ENCODE data around the gene KCNQ4. TPM values are rescaled to one million over a fixed set of nuclear protein-coding genes. Genes with fewer than 3 reads are reported as not detected.

KCNQ4 gene
- total RNA-seq, 4 donors from 2014 or later, result 0.28 to 1.6 (median 0.83) TPM

DNA sequence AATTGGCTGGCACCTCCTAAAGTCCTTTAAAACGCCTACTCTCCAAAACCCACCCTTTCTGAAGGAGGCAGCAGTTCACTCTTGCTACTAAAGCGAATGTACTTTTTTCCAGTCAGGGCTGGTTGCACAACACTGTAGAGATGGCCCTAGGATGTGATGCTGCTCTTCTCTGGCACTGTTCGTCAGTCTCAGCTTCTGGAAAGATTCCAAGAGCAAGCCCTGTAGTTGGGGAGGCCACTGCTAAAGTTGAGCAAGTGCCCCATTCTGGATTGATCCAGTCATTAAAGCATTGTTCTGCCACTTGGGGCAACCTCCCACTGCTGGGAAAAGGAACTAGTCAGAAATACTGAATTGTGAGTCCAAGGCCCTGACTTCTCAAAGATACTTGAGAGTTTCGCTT lies 28.5 kb upstream of the KCNQ4 start:
- DNase-seq (ENCODE audit: low spot score) (no peak), ATAC-seq (ENCODE audit: low FRiP score) (peak; percentile 72)
- no peak for TF ChIP-seq CTCF (IDR thresholded peaks at IDR 0.05)

DNA sequence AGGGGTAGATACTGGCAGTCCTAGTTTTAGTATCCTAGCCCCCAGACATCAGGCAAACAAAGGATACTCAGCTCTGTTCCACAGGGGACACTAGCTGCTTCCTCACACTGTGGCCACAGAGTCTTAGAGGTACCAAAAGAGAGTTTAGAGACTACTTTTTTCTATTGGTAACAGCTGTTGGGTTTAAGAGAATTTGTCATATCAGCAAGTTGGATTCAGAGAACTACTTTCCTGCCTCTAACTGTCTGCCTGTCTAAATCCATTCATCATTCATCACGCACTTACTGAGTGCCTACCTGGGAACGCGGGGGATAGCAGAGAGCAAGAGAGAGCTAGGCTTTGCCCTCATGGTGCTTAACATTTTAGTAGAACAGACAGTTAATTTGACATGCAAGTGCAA lies 27.1 kb upstream of the KCNQ4 start:
- no peak for DNase-seq (ENCODE audit: low spot score)
- no peak for ATAC-seq (ENCODE audit: low FRiP score)
- no peak for TF ChIP-seq CTCF (IDR thresholded peaks at IDR 0.05)

DNA sequence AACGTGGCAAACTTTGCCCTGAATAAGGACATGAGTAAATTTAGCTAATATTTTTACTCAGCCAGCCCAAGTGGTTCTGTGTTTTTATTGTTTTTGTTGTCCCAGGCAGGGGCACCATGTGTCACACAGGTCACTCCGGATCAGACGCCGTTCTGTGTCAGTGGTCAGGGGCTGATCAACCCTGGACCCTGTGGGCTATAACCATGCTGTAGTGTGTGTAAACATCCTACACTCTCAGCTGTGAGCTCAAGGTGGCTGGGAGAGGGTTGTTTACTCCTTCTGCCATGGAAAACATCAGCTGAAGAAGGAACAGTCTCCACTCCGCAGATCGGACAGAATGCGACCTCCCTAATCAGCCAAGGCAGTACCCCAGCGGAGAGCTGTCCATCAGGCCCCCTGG lies 26.5 kb upstream of the KCNQ4 start:
- ATAC-seq (ENCODE audit: low FRiP score), result no peak
- DNase-seq (ENCODE audit: low spot score), result no peak
- no peak for TF ChIP-seq CTCF (IDR thresholded peaks at IDR 0.05)

GRCh38 chr1:40758004-40758403 lies 25.6 kb upstream of the KCNQ4 start:
- DNase-seq (ENCODE audit: low spot score) (no peak), ATAC-seq (ENCODE audit: low FRiP score) (no peak)
- no peak for TF ChIP-seq CTCF (IDR thresholded peaks at IDR 0.05)

GRCh38 chr1:40758578-40759343 lies 24.8 kb upstream of the KCNQ4 start:
- DNase-seq (ENCODE audit: low spot score) (no peak), ATAC-seq (ENCODE audit: low FRiP score) (no peak)
- no peak for TF ChIP-seq CTCF (IDR thresholded peaks at IDR 0.05)

- no peak for DNase-seq (ENCODE audit: low spot score)
- ATAC-seq (ENCODE audit: low FRiP score), result peak; percentile 68
- no peak for TF ChIP-seq CTCF (IDR thresholded peaks at IDR 0.05)
Observed at GRCh38 chr1:40760984-40761383, 22.6 kb upstream of the KCNQ4 start.

Measured in omental fat pad (tissue), 4 donors.